CD14-positive monocyte (primary cell): ENCODE measurements around the gene PSG4. TPM values are rescaled to one million over a fixed set of nuclear protein-coding genes. Genes with fewer than 3 reads are reported as not detected.
"Not testable (repeated sequence)": the region's sequence is repeated elsewhere in the genome, so short reads cannot be mapped to it uniquely, and the experiment has no call there.

Experiments used
- DNase-seq, 3 donors: peaks; one replicate each; pipeline ENCODE4 v3.0.0-alpha.2; 2011 to 2022
- H2AFZ ChIP-seq: 2 replicates; pipeline ENCODE4 v1.6.0; 2012; ENCODE audit warnings: mild to moderate bottlenecking, low read depth, low read length, inconsistent platforms; ENCODE audit not compliant: insufficient read depth, poor library complexity, severe bottlenecking
- H3K27ac ChIP-seq, 2 donors: 1 replicate in 1 of 2; 2 replicates in 1 of 2; pipeline ENCODE4 v1.5.1; 2012 to 2013; ENCODE audit warnings: low read length in 2 of 2, control low read depth in 1 of 2, inconsistent platforms in 1 of 2, low read depth in 1 of 2, mild to moderate bottlenecking in 1 of 2
- H3K27me3 ChIP-seq, 2 donors: one replicate each; pipeline versions ENCODE4 v1.6.0 to v1.6.1; 2011 to 2013; ENCODE audit warnings: low read length in 2 of 2; ENCODE audit not compliant: control insufficient read depth in 2 of 2, insufficient read depth in 2 of 2
- H3K36me3 ChIP-seq, 2 donors: replicated peaks in 1 of 2; 1 replicate in 1 of 2; 2 replicates in 1 of 2; pipeline versions ENCODE4 v1.5.1 to v1.6.1; 2012 to 2013; ENCODE audit warnings: low read length in 2 of 2, control low read depth in 1 of 2, inconsistent platforms in 1 of 2, mild to moderate bottlenecking in 1 of 2; ENCODE audit not compliant: insufficient read depth in 2 of 2, control insufficient read depth in 1 of 2
- H3K4me1 ChIP-seq, 2 donors: 1 replicate in 1 of 2; 2 replicates in 1 of 2; pipeline versions ENCODE4 v1.5.1 to v1.6.1; 2012 to 2013; ENCODE audit warnings: low read length in 2 of 2, control low read depth in 1 of 2, inconsistent platforms in 1 of 2, mild to moderate bottlenecking in 1 of 2, moderate library complexity in 1 of 2; ENCODE audit not compliant: insufficient read depth in 2 of 2, control insufficient read depth in 1 of 2
- H3K4me2 ChIP-seq: replicated peaks from 2 replicates; pipeline ENCODE3; 2012; ENCODE audit warnings: low read length, moderate library complexity, mild to moderate bottlenecking; ENCODE audit not compliant: poor library complexity, severe bottlenecking; ENCODE audit errors: extremely low read depth
- H3K4me3 ChIP-seq, 3 experiments: fragments of 200-600 bp in 1 of 3; sonication (generic) in 1 of 3; replicated peaks in 1 of 3; 1 replicate in 2 of 3; 2 replicates in 1 of 3; pipeline ENCODE4 v1.5.1; 2011 to 2013; ENCODE audit warnings: low read length in 3 of 3, mild to moderate bottlenecking in 3 of 3, control low read depth in 2 of 3, low read depth in 2 of 3, inconsistent platforms in 1 of 3, moderate library complexity in 1 of 3
- H3K79me2 ChIP-seq: 2 replicates; pipeline ENCODE4 v1.6.0; 2012; ENCODE audit warnings: mild to moderate bottlenecking, control low read depth, inconsistent platforms, low read length, moderate library complexity; ENCODE audit not compliant: insufficient read depth
- H3K9ac ChIP-seq: 2 replicates; pipeline ENCODE4 v1.6.0; 2017; ENCODE audit warnings: low read length, mild to moderate bottlenecking; ENCODE audit not compliant: insufficient read depth, poor library complexity, severe bottlenecking
- H3K9me3 ChIP-seq, 2 donors: replicated peaks in 1 of 2; 1 replicate in 1 of 2; 2 replicates in 1 of 2; pipeline versions ENCODE4 v1.5.1 to v1.6.1; 2012 to 2013; ENCODE audit warnings: low read length in 2 of 2, control low read depth in 1 of 2; ENCODE audit not compliant: control insufficient read depth in 1 of 2, insufficient read depth in 1 of 2
- H4K20me1 ChIP-seq: 2 replicates; pipeline ENCODE4 v1.6.0; 2012; ENCODE audit warnings: mild to moderate bottlenecking, low read length, control low read depth, moderate library complexity; ENCODE audit not compliant: insufficient read depth
- H3K27ac Mint-ChIP-seq, 7 donors: one replicate each; pipeline ENCODE4 v1.8.0; 2020; ENCODE audit warnings: mild to moderate bottlenecking in 7 of 7, mixed read lengths in 7 of 7, moderate library complexity in 6 of 7, inconsistent platforms in 2 of 7
- H3K27me3 Mint-ChIP-seq, 3 donors: one replicate each; pipeline ENCODE4 v1.8.0; 2021 to 2022; ENCODE audit warnings: low read depth in 3 of 3, mild to moderate bottlenecking in 3 of 3, mixed read lengths in 3 of 3, moderate library complexity in 3 of 3, inconsistent platforms in 1 of 3
- H3K36me3 Mint-ChIP-seq, 2 donors: one replicate each; pipeline ENCODE4 v1.8.0; 2020; ENCODE audit warnings: mixed read lengths in 2 of 2, inconsistent platforms in 1 of 2, mild to moderate bottlenecking in 1 of 2
- H3K4me1 Mint-ChIP-seq: one replicate; pipeline ENCODE4 v1.8.0; 2020; ENCODE audit warnings: mild to moderate bottlenecking, mixed read lengths
- H3K4me3 Mint-ChIP-seq, 2 donors: one replicate each; pipeline ENCODE4 v1.8.0; 2020; ENCODE audit warnings: mild to moderate bottlenecking in 2 of 2, mixed read lengths in 2 of 2, moderate library complexity in 1 of 2
- H3K9me3 Mint-ChIP-seq, 7 donors: one replicate each; pipeline ENCODE4 v1.8.0; 2020 to 2022; ENCODE audit warnings: mixed read lengths in 7 of 7, mild to moderate bottlenecking in 6 of 7, moderate library complexity in 6 of 7, inconsistent platforms in 2 of 7
- CTCF ChIP-seq: fragments of 200-600 bp; IDR thresholded peaks from one replicate; pipeline ENCODE4 v1.8.0; 2022; ENCODE audit warnings: antibody characterized with exemption, mild to moderate bottlenecking
- WGBS: methylation state at CpG from one replicate; pipeline ENCODE4 v1.1.5; 2013; ENCODE audit warnings: missing lambda C conversion rate; ENCODE audit not compliant: insufficient coverage; 5-methylcytosine and 5-hydroxymethylcytosine counted together
- intact Hi-C, 2 donors: fragments of 100-400 bp; cut with micrococcal nuclease; formaldehyde crosslinking; loops; one replicate each; pipeline versions ENCODE4 v1.15.0 to v1.15.1; 2023
- polyA plus RNA-seq, 3 donors: library from polyadenylated mRNA; depleted of rRNA in 1 of 3; unstranded in 2 of 3; stranded (reverse) in 1 of 3; fragments of 300-500 nt in 2 of 3; fragments of >200 nt in 1 of 3; fragmentation: Illumina TruSeq in 2 of 3; gene quantifications; 1 replicate in 2 of 3; 2 replicates in 1 of 3; pipeline ENCODE4 v1.2.3, GENCODE V29; 2012 to 2021

PSG4 gene
- polyA plus RNA-seq, 3 donors = not detected

GRCh38 chr19:43215881-43216280 is 10.4 kb upstream of the PSG4 start:
- H3K4me1 Mint-ChIP-seq, intact Hi-C loops, H3K4me1 ChIP-seq, H2AFZ ChIP-seq, DNase-seq, H3K27ac Mint-ChIP-seq, H3K36me3 Mint-ChIP-seq, H4K20me1 ChIP-seq, H3K27me3 ChIP-seq, H3K9me3 ChIP-seq, H3K4me3 ChIP-seq, H3K4me2 ChIP-seq, H3K4me3 Mint-ChIP-seq, H3K79me2 ChIP-seq, H3K27ac ChIP-seq, H3K36me3 ChIP-seq, H3K27me3 Mint-ChIP-seq, H3K9ac ChIP-seq: not testable (repeated sequence)
- no CpG with 5 or more reads among the region's 2 CpGs for WGBS
- peaks cover 0 to 11% (median 6%) of the 10 kb centered on the region in 7 donors for H3K9me3 Mint-ChIP-seq

- peaks cover 13% of the 10 kb centered on the region for H3K4me1 Mint-ChIP-seq
- TF ChIP-seq CTCF = no peak
- no peak for DNase-seq
- no peaks in the 10 kb centered on the region for H3K4me1 ChIP-seq
- H4K20me1 ChIP-seq = no peaks in the 10 kb centered on the region
- H3K27me3 ChIP-seq = no peaks in the 10 kb centered on the region
- H3K79me2 ChIP-seq = no peaks in the 10 kb centered on the region
- no peaks in the 10 kb centered on the region for H3K36me3 Mint-ChIP-seq
- no peak overlapping the region for H2AFZ ChIP-seq
- H3K27ac Mint-ChIP-seq = no peak overlapping the region
- peaks cover 3 to 6% (median 4%) of the 10 kb centered on the region in 3 donors for H3K27me3 Mint-ChIP-seq
- H3K4me3 Mint-ChIP-seq = no peak overlapping the region
- H3K27ac ChIP-seq = no peak overlapping the region
- 92% methylated on average over 2 of the region's 4 CpGs for WGBS
- H3K9me3 ChIP-seq = no peaks in the 10 kb centered on the region
- no peak overlapping the region for H3K4me2 ChIP-seq
- no peak overlapping the region for H3K4me3 ChIP-seq
- no peaks in the 10 kb centered on the region for H3K36me3 ChIP-seq
- no peak overlapping the region for H3K9ac ChIP-seq
- peaks cover 0 to 3% (median 0%) of the 10 kb centered on the region in 7 donors for H3K9me3 Mint-ChIP-seq
- intact Hi-C loops = no loop called here
Measured at GRCh38 chr19:43207991-43208390, 2.6 kb upstream of the PSG4 start.
